Adipocyte (in vitro differentiated cells): Measurements from ENCODE around the gene TSPAN13.
A peak's percentile ranks its signal among the peaks of the same experiment; 100 is the strongest.

Experiments
- DNase-seq: peaks from one replicate; pipeline ENCODE4 v3.0.0-alpha.2; 2015; ENCODE audit warnings: low read depth
- H3K27me3 ChIP-seq: replicated peaks from 2 replicates; pipeline ENCODE4 v1.7.0; 2013; ENCODE audit warnings: mild to moderate bottlenecking, low read length, moderate library complexity; ENCODE audit not compliant: control insufficient read depth, insufficient read depth
- H3K36me3 ChIP-seq: 2 replicates; pipeline ENCODE4 v1.7.0; 2013; ENCODE audit warnings: low read length, mild to moderate bottlenecking, moderate library complexity; ENCODE audit not compliant: control insufficient read depth, insufficient read depth, severe bottlenecking
- H3K4me1 ChIP-seq: 2 replicates; pipeline ENCODE4 v1.7.0; 2013; ENCODE audit warnings: mild to moderate bottlenecking, low read length, moderate library complexity; ENCODE audit not compliant: control insufficient read depth, insufficient read depth
- H3K4me3 ChIP-seq: 2 replicates; pipeline ENCODE4 v1.7.0; 2013; ENCODE audit warnings: mild to moderate bottlenecking, low read length, moderate library complexity
- H3K9ac ChIP-seq: 2 replicates; pipeline ENCODE4 v1.7.0; 2013; ENCODE audit warnings: mild to moderate bottlenecking, low read length, moderate library complexity
- H3K9me3 ChIP-seq: 2 replicates; pipeline ENCODE4 v1.7.0; 2013; ENCODE audit warnings: mild to moderate bottlenecking, low read length, moderate library complexity; ENCODE audit not compliant: control insufficient read depth

The TSPAN13 gene

DNA sequence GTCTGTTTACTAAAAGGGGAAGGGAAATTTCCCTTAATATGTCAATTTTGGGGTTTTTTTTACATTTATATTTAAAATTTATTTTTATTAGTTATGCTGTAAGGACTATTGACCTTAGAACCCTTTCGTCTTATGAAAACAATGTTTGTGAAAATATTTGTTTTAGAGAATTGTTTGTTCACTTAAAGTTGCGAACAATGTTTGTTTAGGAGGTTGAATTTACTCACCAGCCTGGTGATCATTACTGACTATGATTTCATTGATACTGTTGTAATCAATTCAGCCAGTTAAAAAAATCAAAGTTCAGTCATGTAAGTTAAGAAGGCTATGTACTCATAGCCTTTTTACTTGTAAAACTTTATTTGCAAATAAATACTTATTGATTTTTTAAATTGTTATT, 27.4 kb upstream of the TSPAN13 start:
- no peak overlapping the region for H3K9ac ChIP-seq
- no peaks in the 10 kb centered on the region for H3K36me3 ChIP-seq
- no peaks in the 10 kb centered on the region for H3K9me3 ChIP-seq
- no peak overlapping the region for H3K4me3 ChIP-seq
- peaks cover 8% of the 10 kb centered on the region for H3K4me1 ChIP-seq
- H3K27me3 ChIP-seq: no peaks in the 10 kb centered on the region
- no peak for DNase-seq

DNA sequence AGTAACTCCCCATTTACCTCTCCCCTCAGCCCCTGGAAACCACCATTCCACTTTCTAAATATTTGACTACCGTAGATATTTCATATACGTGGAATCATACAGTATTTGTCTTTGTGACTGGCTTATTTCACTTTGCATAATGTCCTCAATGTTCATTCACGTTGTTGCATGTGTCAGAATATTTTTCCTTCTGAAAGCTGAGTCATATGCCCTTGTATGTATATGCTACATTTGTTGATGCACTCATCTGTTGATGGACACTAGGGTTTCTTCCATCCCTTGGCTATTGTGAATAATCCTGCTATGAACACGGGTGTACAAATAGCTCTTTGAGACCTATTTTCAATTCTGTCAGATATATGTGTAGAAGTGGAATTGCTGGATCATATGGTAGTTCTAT, 25.8 kb upstream of the TSPAN13 start:
- Histone ChIP-seq H3K4me1 (peaks cover 9% of the 10 kb centered on the region), H3K27me3 (no peaks in the 10 kb centered on the region), H3K9me3 (no peaks in the 10 kb centered on the region), H3K9ac (no peak overlapping the region), H3K4me3 (no peak overlapping the region), H3K36me3 (no peaks in the 10 kb centered on the region)
- no peak for DNase-seq

DNA sequence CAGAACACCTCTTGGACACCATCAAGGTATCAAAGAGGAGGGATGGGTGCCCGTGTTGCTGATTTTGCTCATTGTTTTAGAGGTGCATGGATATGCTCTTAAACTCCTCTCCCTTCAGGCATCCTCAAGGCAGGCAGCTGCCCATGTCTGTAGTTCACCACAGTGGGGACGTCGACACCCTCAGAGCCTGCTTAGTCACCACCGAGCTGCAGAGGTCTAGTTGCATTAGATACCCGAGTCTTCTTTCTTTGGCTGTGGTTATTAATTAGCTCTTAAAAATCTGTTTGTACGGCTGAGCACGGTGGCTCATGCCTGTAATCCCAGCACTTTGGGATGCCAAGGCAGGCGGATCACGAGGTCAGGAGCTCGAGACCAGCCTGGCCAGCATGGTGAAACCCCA, 24.7 kb upstream of the TSPAN13 start:
- H3K36me3 ChIP-seq: no peaks in the 10 kb centered on the region
- no peaks in the 10 kb centered on the region for H3K27me3 ChIP-seq
- no peak overlapping the region for H3K9ac ChIP-seq
- peaks cover 10% of the 10 kb centered on the region for H3K4me1 ChIP-seq
- DNase-seq: no peak
- H3K9me3 ChIP-seq: no peaks in the 10 kb centered on the region
- no peak overlapping the region for H3K4me3 ChIP-seq

DNA sequence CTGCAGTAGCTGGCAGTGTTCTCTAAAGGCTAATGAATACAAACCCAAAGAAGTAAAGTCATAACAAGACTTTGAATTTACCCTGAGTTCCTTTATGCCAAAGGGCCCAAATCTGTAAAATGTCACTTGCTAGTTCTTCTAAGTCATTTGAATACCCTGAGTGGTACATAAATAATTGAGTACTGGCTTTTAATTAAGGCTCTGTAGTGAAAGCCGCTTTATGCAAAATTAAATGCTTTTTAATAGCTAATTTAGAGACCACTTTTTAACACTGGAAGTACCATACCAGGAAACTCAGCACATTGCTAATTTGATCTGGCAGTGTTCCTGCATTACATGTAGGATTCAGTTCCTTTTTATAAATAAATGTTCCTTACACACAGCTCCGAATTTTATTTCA, 24.0 kb upstream of the TSPAN13 start:
- no peak for DNase-seq
- Histone ChIP-seq H3K9me3 (no peaks in the 10 kb centered on the region), H3K4me1 (peaks cover 16% of the 10 kb centered on the region), H3K36me3 (no peaks in the 10 kb centered on the region), H3K27me3 (no peaks in the 10 kb centered on the region), H3K4me3 (no peak overlapping the region), H3K9ac (no peak overlapping the region)

- H3K36me3 ChIP-seq: no peaks in the 10 kb centered on the region
- no peak for DNase-seq
- H3K9ac ChIP-seq: no peak overlapping the region
- H3K27me3 ChIP-seq: no peaks in the 10 kb centered on the region
- H3K4me3 ChIP-seq: no peak overlapping the region
- H3K4me1 ChIP-seq: peaks cover 21% of the 10 kb centered on the region
- no peaks in the 10 kb centered on the region for H3K9me3 ChIP-seq
These were observed 22.6 kb upstream of the TSPAN13 start for GRCh38 chr7:16730937-16731336.

DNA sequence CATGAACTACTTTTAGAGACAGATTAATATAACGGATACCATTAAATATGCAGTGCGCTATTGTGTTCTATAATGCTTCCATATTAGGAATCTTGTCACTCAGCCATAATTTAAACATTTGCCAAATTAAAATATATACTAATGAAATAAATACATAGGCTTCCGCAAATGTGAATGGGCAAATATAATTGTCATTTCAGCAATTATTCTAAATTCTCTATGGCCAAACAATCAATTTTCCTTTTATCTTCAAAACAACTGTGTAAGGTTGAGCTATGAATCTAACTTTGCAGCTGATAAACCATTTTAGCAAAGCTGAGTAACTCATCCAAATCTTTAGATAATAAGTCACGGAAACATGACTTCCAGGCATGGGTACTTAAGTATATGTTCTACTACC, 20.7 kb upstream of the TSPAN13 start:
- Histone ChIP-seq H3K9me3 (no peaks in the 10 kb centered on the region), H3K4me3 (no peak overlapping the region), H3K9ac (no peak overlapping the region), H3K4me1 (peaks cover 21% of the 10 kb centered on the region), H3K27me3 (no peaks in the 10 kb centered on the region), H3K36me3 (no peaks in the 10 kb centered on the region)
- DNase-seq: no peak

DNA sequence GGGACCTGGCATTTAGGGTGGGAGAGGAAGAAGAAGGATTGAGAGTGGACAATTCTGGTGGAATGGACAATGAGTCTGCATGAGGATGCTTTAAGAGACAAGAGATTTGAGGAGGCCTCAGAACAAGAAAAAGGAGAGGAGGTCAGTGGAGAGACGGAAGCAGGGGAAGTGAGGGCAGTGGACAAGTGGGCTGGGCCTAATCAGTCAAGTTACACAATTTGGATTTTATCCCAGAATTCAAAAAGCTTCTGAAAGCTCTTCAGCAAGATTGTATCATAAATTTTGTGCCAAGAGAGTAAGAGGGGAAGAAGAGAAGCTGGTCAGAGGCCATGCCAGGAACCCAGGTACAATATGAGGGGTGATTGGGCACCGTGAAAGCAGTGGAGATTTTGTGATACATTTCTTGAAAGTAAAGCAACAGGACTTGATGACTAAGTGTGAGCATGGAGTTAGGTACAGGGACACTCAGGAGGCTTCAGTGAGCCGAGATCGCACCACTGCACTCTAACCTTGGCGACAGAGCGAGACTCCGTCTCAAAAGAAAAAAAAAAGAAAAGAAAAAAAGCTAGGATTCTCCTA, 19.3 kb upstream of the TSPAN13 start:
- Histone ChIP-seq H3K4me1 (peaks cover 21% of the 10 kb centered on the region), H3K4me3 (no peak overlapping the region), H3K9ac (no peak overlapping the region), H3K9me3 (no peaks in the 10 kb centered on the region), H3K27me3 (no peaks in the 10 kb centered on the region), H3K36me3 (no peaks in the 10 kb centered on the region)
- peak; percentile 34 for DNase-seq

- Histone ChIP-seq H3K4me3 (no peak overlapping the region), H3K4me1 (peaks cover 27% of the 10 kb centered on the region), H3K9me3 (no peaks in the 10 kb centered on the region)
These were observed 18.5 kb upstream of the TSPAN13 start for GRCh38 chr7:16735020-16735419.

DNA sequence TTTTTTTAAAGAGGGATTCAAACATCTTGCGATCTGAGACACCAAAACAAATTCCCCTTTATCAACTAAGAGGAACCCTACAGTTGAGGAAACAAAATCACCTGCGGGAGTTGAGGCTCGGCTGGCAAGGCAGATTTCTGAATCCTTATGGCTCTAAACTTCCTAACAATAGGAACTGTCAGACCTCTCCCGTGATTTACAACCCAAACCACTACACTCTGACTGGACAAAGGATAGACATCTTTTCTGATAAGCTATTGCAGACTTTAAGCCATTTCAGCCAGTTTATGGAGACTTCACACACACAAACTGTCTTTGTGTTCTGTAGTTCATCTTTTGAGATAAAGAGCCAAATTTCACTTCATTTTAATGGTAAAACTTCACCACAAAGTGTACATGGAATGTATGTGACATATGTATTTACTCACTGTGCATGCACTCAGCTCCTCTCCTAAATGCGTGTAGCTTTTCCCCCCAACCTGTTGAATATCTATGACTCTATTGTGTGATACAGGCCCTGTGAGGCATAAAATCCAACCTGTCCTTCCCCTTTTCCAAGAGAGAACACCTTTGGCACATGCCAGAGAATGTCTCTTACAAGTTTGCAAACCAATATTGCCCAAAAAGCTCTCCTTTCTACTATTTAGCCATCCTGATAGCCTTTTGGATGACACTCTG, 15.4 kb upstream of the TSPAN13 start:
- Histone ChIP-seq H3K36me3 (no peaks in the 10 kb centered on the region), H3K9ac (no peak overlapping the region), H3K27me3 (no peaks in the 10 kb centered on the region), H3K4me1 (peaks cover 30% of the 10 kb centered on the region), H3K4me3 (no peak overlapping the region), H3K9me3 (no peaks in the 10 kb centered on the region)
- no peak for DNase-seq

More at GRCh38 chr7:16735020-16735419, 18.5 kb upstream of the TSPAN13 start:
- DNase-seq: no peak
- H3K9ac ChIP-seq: no peak overlapping the region
- no peaks in the 10 kb centered on the region for H3K27me3 ChIP-seq
- no peaks in the 10 kb centered on the region for H3K36me3 ChIP-seq

GRCh38 chr7:16739863-16740622, 13.5 kb upstream of the TSPAN13 start:
- no peaks in the 10 kb centered on the region for H3K36me3 ChIP-seq
- DNase-seq: peak; percentile 57
- no peaks in the 10 kb centered on the region for H3K27me3 ChIP-seq
- H3K4me1 ChIP-seq: peaks cover 27% of the 10 kb centered on the region
- no peak overlapping the region for H3K9ac ChIP-seq
- peak overlapping the region; percentile 40 for H3K4me3 ChIP-seq
- no peaks in the 10 kb centered on the region for H3K9me3 ChIP-seq

GRCh38 chr7:16740623-16740953, 13.0 kb upstream of the TSPAN13 start:
- H3K27me3 ChIP-seq: no peaks in the 10 kb centered on the region
- H3K9me3 ChIP-seq: no peaks in the 10 kb centered on the region

More at GRCh38 chr7:16740623-16740953, 13.0 kb upstream of the TSPAN13 start:
- Histone ChIP-seq H3K36me3 (no peaks in the 10 kb centered on the region), H3K9ac (no peak overlapping the region), H3K4me3 (no peak overlapping the region), H3K4me1 (peaks cover 32% of the 10 kb centered on the region)
- DNase-seq: no peak
